WTC11 (cell line): ENCODE measurements around the gene HDLBP. TPM values are rescaled to one million over a fixed set of nuclear protein-coding genes. Genes with fewer than 3 reads are reported as not detected.

Source experiments
- ATAC-seq: fragments of 200-7000 bp; cut with Tn5 transposase; 2 replicates; pipeline ENCODE4 v1.10.0; 2021; ENCODE audit warnings: mild to moderate bottlenecking, moderate library complexity
- CTCF ChIA-PET: fragments of 300-600 bp; sonication (Branson Sonifier 250); formaldehyde crosslinking; loops from one replicate; lab custom pipeline; 2021; ENCODE audit warnings: antibody characterized with exemption; lab: Charles Lee
- POLR2A ChIA-PET: fragments of 350-600 bp; sonication (Branson Sonifier 250); formaldehyde crosslinking; loops from one replicate; lab custom pipeline; 2021; ENCODE audit warnings: antibody characterized with exemption; lab: Charles Lee
- DNase-seq: peaks from one replicate; pipeline ENCODE4 v3.0.0; 2021; ENCODE audit warnings: low spot score
- H3K27ac Mint-ChIP-seq: 2 replicates; pipeline ENCODE4 v1.8.0; 2021; ENCODE audit warnings: mixed read lengths
- H3K27me3 Mint-ChIP-seq: 2 replicates; pipeline ENCODE4 v1.8.0; 2021; ENCODE audit warnings: low read depth, mild to moderate bottlenecking, moderate library complexity, mixed read lengths
- H3K36me3 Mint-ChIP-seq: 2 replicates; pipeline ENCODE4 v1.8.0; 2021; ENCODE audit warnings: mixed read lengths
- H3K4me1 Mint-ChIP-seq: 2 replicates; pipeline ENCODE4 v1.8.0; 2022; ENCODE audit warnings: mixed read lengths
- H3K4me3 Mint-ChIP-seq: 2 replicates; pipeline ENCODE4 v1.8.0; 2021; ENCODE audit warnings: mild to moderate bottlenecking, moderate library complexity, mixed read lengths
- H3K9me3 Mint-ChIP-seq: 2 replicates; pipeline ENCODE4 v1.8.0; 2021; ENCODE audit warnings: mixed read lengths
- EMX1 ChIP-seq: fragments of 250-450 bp; sonication (Bioruptor Pico); IDR thresholded peaks from 2 replicates; pipeline ENCODE4 v1.8.0; 2021; ENCODE audit warnings: mild to moderate bottlenecking
- ETV6 ChIP-seq: sonication (generic); formaldehyde crosslinking; IDR thresholded peaks from 2 replicates; pipeline ENCODE4 v1.8.1; 2022; ENCODE audit warnings: mild to moderate bottlenecking, missing genetic modification reagents
- FOXK1 ChIP-seq: sonication (generic); formaldehyde crosslinking; IDR thresholded peaks from 2 replicates; pipeline ENCODE4 v1.8.0; 2022; ENCODE audit warnings: mild to moderate bottlenecking, moderate library complexity, missing genetic modification reagents
- IRF2 ChIP-seq: sonication (generic); formaldehyde crosslinking; IDR thresholded peaks from 2 replicates; pipeline ENCODE4 v1.8.0; 2022; ENCODE audit warnings: low read depth, missing genetic modification reagents, borderline replicate concordance
- JUN ChIP-seq: sonication (generic); formaldehyde crosslinking; IDR thresholded peaks from 2 replicates; pipeline ENCODE4 v1.8.0; 2023; ENCODE audit warnings: mild to moderate bottlenecking, missing genetic modification reagents
- KAT7 ChIP-seq: sonication (generic); formaldehyde crosslinking; IDR thresholded peaks from 2 replicates; pipeline ENCODE4 v1.8.1; 2023; ENCODE audit warnings: missing genetic modification reagents, mild to moderate bottlenecking, borderline replicate concordance
- MXD4 ChIP-seq: fragments of 250-450 bp; sonication (Bioruptor Pico); IDR thresholded peaks from 2 replicates; pipeline ENCODE4 v1.8.0; 2021; ENCODE audit warnings: mild to moderate bottlenecking, moderate library complexity, borderline replicate concordance
- MYBL2 ChIP-seq: sonication (generic); formaldehyde crosslinking; IDR thresholded peaks from 2 replicates; pipeline ENCODE4 v1.8.1; 2023; ENCODE audit warnings: mild to moderate bottlenecking, moderate library complexity, missing genetic modification reagents
- NFYB ChIP-seq: sonication (generic); formaldehyde crosslinking; conservative IDR thresholded peaks from 2 replicates; pipeline ENCODE4 v1.8.0; 2022; ENCODE audit warnings: low read depth, missing genetic modification reagents
- RELA ChIP-seq: sonication (generic); formaldehyde crosslinking; IDR thresholded peaks from 2 replicates; pipeline ENCODE4 v1.8.1; 2022; ENCODE audit warnings: missing genetic modification reagents, mild to moderate bottlenecking, borderline replicate concordance
- SMAD4 ChIP-seq: sonication (generic); formaldehyde crosslinking; IDR thresholded peaks from 2 replicates; pipeline ENCODE4 v1.8.0; 2022; ENCODE audit warnings: mild to moderate bottlenecking, missing genetic modification reagents
- TP53 ChIP-seq: sonication (generic); formaldehyde crosslinking; IDR thresholded peaks from 2 replicates; pipeline ENCODE4 v1.8.1; 2023; ENCODE audit warnings: mild to moderate bottlenecking, missing genetic modification reagents
- ZBTB21 ChIP-seq: sonication (generic); formaldehyde crosslinking; IDR thresholded peaks from 2 replicates; pipeline ENCODE4 v1.8.1; 2023; ENCODE audit warnings: mild to moderate bottlenecking, missing genetic modification reagents, borderline replicate concordance
- ZNF138 ChIP-seq: sonication (generic); formaldehyde crosslinking; conservative IDR thresholded peaks from 2 replicates; pipeline ENCODE4 v1.8.1; 2022; ENCODE audit warnings: mild to moderate bottlenecking, moderate library complexity, missing genetic modification reagents
- ZNF317 ChIP-seq: sonication (generic); formaldehyde crosslinking; IDR thresholded peaks from 2 replicates; pipeline ENCODE4 v1.8.1; 2023; ENCODE audit warnings: low read depth, mild to moderate bottlenecking, moderate library complexity, missing genetic modification reagents, borderline replicate concordance
- ZNF396 ChIP-seq: fragments of 250-450 bp; sonication (Bioruptor Pico); IDR thresholded peaks from 2 replicates; pipeline ENCODE4 v1.8.0; 2021; ENCODE audit warnings: mild to moderate bottlenecking, moderate library complexity, borderline replicate concordance
- ZNF416 ChIP-seq: fragments of 250-450 bp; sonication (Bioruptor Pico); IDR thresholded peaks from 2 replicates; pipeline ENCODE4 v1.9.0; 2021; ENCODE audit warnings: mild to moderate bottlenecking, inconsistent platforms
- total RNA-seq: library from RNA; stranded (reverse); gene quantifications from 3 replicates; pipeline ENCODE4 v1.2.3, GENCODE V29; 2021
- TF ChIP-seq, protein P1 (sequence below): sonication (generic); formaldehyde crosslinking; IDR thresholded peaks from 2 replicates; pipeline ENCODE4 v1.8.1; 2022; ENCODE audit warnings: low read depth, mild to moderate bottlenecking, moderate library complexity, missing genetic modification reagents, borderline replicate concordance
- TF ChIP-seq, protein P2 (sequence below): sonication (generic); formaldehyde crosslinking; IDR thresholded peaks from 2 replicates; pipeline ENCODE4 v1.8.1; 2022; ENCODE audit warnings: low read depth, missing genetic modification reagents, borderline replicate concordance
- TF ChIP-seq, protein P3 (sequence below): sonication (generic); formaldehyde crosslinking; IDR thresholded peaks from 2 replicates; pipeline ENCODE4 v1.8.0; 2022; ENCODE audit warnings: mild to moderate bottlenecking, missing genetic modification reagents
- TF ChIP-seq, protein P4 (sequence below): sonication (generic); formaldehyde crosslinking; IDR thresholded peaks from 2 replicates; pipeline ENCODE4 v1.8.0; 2022; ENCODE audit warnings: mild to moderate bottlenecking, missing genetic modification reagents
- TF ChIP-seq, protein P5 (sequence below): sonication (generic); formaldehyde crosslinking; IDR thresholded peaks from 2 replicates; pipeline ENCODE4 v1.8.0; 2023; ENCODE audit warnings: missing genetic modification reagents, mild to moderate bottlenecking, borderline replicate concordance
- TF ChIP-seq, protein P6 (sequence below): sonication (generic); formaldehyde crosslinking; IDR thresholded peaks from 2 replicates; pipeline ENCODE4 v1.8.1; 2023; ENCODE audit warnings: mild to moderate bottlenecking, missing genetic modification reagents, borderline replicate concordance

Gene HDLBP
- total RNA-seq, 1 experiment from 2014 or later = 368 TPM

DNA sequence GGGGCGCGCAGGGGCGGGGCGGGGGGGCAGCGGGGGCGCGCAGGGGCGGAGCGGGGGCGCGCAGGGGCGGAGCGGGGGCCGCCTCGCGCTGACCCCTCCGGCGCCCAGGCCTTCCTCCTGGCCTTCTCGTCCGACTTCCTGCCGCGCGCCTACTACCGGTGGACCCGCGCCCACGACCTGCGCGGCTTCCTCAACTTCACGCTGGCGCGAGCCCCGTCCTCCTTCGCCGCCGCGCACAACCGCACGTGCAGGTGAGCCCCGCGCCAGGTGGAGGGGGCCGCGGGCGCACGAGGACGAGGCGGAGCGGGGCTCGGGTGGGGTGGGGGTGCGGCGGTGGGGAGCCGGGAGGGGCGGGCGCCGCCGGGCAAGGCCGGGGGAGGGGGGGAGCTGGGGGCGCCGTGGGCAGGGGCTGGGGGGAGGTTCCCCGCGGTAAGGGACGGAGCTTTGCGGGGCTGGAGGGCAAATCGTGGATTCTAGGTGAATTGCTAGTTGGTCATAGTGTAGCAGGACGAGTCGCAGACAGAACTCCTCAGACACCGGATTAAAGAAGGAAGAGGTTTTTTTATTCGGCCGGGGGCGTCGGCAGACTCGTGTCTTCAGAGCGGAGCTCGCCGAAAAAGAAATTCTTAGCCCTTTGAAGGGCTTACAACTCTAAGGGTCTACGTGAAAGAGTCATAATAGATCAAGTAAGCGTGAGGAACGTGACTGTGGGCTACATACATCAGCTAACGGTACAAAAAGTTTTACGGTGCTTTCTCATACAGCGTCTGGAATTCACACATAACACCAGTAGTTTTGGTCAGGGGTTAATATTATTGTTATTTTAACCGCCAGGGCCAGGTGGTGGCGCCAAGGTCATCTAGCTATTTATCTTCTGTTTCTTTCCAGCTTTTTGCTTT lies 97.1 kb downstream of the HDLBP start:
- CTCF ChIA-PET = interaction anchor here (0.6 to 1.5 kb wide), 6 partner anchors 12 to 500 kb away, joined by 3 to 5 read pairs (median 4); partner anchors contain the start of genes PASK and PPP1R7
- peaks cover 5% of the 10 kb centered on the region for H3K27me3 Mint-ChIP-seq
- peaks cover 4% of the 10 kb centered on the region; the same call in 1 of the 2 replicates for H3K9me3 Mint-ChIP-seq
- peak overlapping the region; percentile 76 for H3K27ac Mint-ChIP-seq
- POLR2A ChIA-PET = interaction anchor here (0.8 kb wide), 1 partner anchor 30 kb away, joined by 3 read pairs; the partner anchor contains the start of gene ANO7
- DNase-seq (peak; percentile 69), ATAC-seq (peak; percentile 41)
- peaks cover 4% of the 10 kb centered on the region for H3K36me3 Mint-ChIP-seq
- H3K4me3 Mint-ChIP-seq = peak overlapping the region; percentile 89
- H3K4me1 Mint-ChIP-seq = peaks cover 25% of the 10 kb centered on the region
- TF ChIP-seq MYBL2 (CRISPR knock-in tag) = peak; percentile 85
- TF ChIP-seq, protein P1, sequence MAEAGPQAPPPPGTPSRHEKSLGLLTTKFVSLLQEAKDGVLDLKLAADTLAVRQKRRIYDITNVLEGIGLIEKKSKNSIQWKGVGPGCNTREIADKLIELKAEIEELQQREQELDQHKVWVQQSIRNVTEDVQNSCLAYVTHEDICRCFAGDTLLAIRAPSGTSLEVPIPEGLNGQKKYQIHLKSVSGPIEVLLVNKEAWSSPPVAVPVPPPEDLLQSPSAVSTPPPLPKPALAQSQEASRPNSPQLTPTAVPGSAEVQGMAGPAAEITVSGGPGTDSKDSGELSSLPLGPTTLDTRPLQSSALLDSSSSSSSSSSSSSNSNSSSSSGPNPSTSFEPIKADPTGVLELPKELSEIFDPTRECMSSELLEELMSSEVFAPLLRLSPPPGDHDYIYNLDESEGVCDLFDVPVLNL (CRISPR knock-in tag) = 0 out of 2 replicates have a peak, but pooled peaks have one; percentile 70
- no peak for TF ChIP-seq KAT7
- TF ChIP-seq FOXK1 (CRISPR knock-in tag) = peak; percentile 84
- TF ChIP-seq, protein P2, sequence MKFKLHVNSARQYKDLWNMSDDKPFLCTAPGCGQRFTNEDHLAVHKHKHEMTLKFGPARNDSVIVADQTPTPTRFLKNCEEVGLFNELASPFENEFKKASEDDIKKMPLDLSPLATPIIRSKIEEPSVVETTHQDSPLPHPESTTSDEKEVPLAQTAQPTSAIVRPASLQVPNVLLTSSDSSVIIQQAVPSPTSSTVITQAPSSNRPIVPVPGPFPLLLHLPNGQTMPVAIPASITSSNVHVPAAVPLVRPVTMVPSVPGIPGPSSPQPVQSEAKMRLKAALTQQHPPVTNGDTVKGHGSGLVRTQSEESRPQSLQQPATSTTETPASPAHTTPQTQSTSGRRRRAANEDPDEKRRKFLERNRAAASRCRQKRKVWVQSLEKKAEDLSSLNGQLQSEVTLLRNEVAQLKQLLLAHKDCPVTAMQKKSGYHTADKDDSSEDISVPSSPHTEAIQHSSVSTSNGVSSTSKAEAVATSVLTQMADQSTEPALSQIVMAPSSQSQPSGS (CRISPR knock-in tag) = no peak
- 0 out of 2 replicates have a peak, but pooled peaks have one; percentile 24 for TF ChIP-seq SMAD4 (CRISPR knock-in tag)
- no peak for TF ChIP-seq ZNF317 (CRISPR knock-in tag)
- no peak for TF ChIP-seq ZNF416
- TF ChIP-seq JUN = peak; percentile 80; the same call in 1 of the 2 replicates
- no peak for TF ChIP-seq EMX1 (CRISPR knock-in tag)
- TF ChIP-seq, protein P3, sequence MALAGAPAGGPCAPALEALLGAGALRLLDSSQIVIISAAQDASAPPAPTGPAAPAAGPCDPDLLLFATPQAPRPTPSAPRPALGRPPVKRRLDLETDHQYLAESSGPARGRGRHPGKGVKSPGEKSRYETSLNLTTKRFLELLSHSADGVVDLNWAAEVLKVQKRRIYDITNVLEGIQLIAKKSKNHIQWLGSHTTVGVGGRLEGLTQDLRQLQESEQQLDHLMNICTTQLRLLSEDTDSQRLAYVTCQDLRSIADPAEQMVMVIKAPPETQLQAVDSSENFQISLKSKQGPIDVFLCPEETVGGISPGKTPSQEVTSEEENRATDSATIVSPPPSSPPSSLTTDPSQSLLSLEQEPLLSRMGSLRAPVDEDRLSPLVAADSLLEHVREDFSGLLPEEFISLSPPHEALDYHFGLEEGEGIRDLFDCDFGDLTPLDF (CRISPR knock-in tag) = 0 out of 2 replicates have a peak, but pooled peaks have one; percentile 53
- no peak for TF ChIP-seq ZNF396 (CRISPR knock-in tag)
- peak; percentile 73; the same call in 1 of the 2 replicates for TF ChIP-seq TP53
- TF ChIP-seq, protein P4, sequence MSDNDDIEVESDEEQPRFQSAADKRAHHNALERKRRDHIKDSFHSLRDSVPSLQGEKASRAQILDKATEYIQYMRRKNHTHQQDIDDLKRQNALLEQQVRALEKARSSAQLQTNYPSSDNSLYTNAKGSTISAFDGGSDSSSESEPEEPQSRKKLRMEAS (CRISPR knock-in tag) = peak; percentile 74; the same call in 1 of the 2 replicates
- TF ChIP-seq, protein P5, sequence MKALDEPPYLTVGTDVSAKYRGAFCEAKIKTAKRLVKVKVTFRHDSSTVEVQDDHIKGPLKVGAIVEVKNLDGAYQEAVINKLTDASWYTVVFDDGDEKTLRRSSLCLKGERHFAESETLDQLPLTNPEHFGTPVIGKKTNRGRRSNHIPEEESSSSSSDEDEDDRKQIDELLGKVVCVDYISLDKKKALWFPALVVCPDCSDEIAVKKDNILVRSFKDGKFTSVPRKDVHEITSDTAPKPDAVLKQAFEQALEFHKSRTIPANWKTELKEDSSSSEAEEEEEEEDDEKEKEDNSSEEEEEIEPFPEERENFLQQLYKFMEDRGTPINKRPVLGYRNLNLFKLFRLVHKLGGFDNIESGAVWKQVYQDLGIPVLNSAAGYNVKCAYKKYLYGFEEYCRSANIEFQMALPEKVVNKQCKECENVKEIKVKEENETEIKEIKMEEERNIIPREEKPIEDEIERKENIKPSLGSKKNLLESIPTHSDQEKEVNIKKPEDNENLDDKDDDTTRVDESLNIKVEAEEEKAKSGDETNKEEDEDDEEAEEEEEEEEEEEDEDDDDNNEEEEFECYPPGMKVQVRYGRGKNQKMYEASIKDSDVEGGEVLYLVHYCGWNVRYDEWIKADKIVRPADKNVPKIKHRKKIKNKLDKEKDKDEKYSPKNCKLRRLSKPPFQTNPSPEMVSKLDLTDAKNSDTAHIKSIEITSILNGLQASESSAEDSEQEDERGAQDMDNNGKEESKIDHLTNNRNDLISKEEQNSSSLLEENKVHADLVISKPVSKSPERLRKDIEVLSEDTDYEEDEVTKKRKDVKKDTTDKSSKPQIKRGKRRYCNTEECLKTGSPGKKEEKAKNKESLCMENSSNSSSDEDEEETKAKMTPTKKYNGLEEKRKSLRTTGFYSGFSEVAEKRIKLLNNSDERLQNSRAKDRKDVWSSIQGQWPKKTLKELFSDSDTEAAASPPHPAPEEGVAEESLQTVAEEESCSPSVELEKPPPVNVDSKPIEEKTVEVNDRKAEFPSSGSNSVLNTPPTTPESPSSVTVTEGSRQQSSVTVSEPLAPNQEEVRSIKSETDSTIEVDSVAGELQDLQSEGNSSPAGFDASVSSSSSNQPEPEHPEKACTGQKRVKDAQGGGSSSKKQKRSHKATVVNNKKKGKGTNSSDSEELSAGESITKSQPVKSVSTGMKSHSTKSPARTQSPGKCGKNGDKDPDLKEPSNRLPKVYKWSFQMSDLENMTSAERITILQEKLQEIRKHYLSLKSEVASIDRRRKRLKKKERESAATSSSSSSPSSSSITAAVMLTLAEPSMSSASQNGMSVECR (CRISPR knock-in tag) = peak; percentile 83
- TF ChIP-seq ZBTB21 = peak; percentile 74; the same call in 1 of the 2 replicates
- TF ChIP-seq ZNF138 = 0 out of 2 replicates have a peak, but pooled peaks have one; percentile 80
- no peak for TF ChIP-seq NFYB
- no peak for TF ChIP-seq IRF2 (CRISPR knock-in tag)
- no peak for TF ChIP-seq MXD4
- peak; percentile 81; the same call in 1 of the 2 replicates for TF ChIP-seq RELA (CRISPR knock-in tag)
- TF ChIP-seq, protein P6, sequence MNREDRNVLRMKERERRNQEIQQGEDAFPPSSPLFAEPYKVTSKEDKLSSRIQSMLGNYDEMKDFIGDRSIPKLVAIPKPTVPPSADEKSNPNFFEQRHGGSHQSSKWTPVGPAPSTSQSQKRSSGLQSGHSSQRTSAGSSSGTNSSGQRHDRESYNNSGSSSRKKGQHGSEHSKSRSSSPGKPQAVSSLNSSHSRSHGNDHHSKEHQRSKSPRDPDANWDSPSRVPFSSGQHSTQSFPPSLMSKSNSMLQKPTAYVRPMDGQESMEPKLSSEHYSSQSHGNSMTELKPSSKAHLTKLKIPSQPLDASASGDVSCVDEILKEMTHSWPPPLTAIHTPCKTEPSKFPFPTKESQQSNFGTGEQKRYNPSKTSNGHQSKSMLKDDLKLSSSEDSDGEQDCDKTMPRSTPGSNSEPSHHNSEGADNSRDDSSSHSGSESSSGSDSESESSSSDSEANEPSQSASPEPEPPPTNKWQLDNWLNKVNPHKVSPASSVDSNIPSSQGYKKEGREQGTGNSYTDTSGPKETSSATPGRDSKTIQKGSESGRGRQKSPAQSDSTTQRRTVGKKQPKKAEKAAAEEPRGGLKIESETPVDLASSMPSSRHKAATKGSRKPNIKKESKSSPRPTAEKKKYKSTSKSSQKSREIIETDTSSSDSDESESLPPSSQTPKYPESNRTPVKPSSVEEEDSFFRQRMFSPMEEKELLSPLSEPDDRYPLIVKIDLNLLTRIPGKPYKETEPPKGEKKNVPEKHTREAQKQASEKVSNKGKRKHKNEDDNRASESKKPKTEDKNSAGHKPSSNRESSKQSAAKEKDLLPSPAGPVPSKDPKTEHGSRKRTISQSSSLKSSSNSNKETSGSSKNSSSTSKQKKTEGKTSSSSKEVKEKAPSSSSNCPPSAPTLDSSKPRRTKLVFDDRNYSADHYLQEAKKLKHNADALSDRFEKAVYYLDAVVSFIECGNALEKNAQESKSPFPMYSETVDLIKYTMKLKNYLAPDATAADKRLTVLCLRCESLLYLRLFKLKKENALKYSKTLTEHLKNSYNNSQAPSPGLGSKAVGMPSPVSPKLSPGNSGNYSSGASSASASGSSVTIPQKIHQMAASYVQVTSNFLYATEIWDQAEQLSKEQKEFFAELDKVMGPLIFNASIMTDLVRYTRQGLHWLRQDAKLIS (CRISPR knock-in tag) = no peak
- TF ChIP-seq ETV6 (CRISPR knock-in tag) = 0 out of 2 replicates have a peak, but pooled peaks have one; percentile 52
